CD4-positive, alpha-beta T cell treated with Interleukin-17A for 1 hour (primary cell): Measurements from ENCODE around the gene ATP6AP2.
A peak's percentile ranks its signal among the peaks of the same experiment; 100 is the strongest.
"Not testable (repeated sequence)": the region's sequence is repeated elsewhere in the genome, so short reads cannot be mapped to it uniquely, and the experiment has no call there.

Experiments used
- DNase-seq: peaks from one replicate; pipeline ENCODE4 v3.0.0-alpha.2; 2020

ATP6AP2 gene, protein sequence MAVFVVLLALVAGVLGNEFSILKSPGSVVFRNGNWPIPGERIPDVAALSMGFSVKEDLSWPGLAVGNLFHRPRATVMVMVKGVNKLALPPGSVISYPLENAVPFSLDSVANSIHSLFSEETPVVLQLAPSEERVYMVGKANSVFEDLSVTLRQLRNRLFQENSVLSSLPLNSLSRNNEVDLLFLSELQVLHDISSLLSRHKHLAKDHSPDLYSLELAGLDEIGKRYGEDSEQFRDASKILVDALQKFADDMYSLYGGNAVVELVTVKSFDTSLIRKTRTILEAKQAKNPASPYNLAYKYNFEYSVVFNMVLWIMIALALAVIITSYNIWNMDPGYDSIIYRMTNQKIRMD

GRCh38 chrX:40580537-40581335 lies at the start of gene ATP6AP2:
ATP6AP2 (plus strand) TSS chrX:40580970; CDS start chrX:40581066, 96 bp downstream.
- peak; percentile 95 for DNase-seq

DNA sequence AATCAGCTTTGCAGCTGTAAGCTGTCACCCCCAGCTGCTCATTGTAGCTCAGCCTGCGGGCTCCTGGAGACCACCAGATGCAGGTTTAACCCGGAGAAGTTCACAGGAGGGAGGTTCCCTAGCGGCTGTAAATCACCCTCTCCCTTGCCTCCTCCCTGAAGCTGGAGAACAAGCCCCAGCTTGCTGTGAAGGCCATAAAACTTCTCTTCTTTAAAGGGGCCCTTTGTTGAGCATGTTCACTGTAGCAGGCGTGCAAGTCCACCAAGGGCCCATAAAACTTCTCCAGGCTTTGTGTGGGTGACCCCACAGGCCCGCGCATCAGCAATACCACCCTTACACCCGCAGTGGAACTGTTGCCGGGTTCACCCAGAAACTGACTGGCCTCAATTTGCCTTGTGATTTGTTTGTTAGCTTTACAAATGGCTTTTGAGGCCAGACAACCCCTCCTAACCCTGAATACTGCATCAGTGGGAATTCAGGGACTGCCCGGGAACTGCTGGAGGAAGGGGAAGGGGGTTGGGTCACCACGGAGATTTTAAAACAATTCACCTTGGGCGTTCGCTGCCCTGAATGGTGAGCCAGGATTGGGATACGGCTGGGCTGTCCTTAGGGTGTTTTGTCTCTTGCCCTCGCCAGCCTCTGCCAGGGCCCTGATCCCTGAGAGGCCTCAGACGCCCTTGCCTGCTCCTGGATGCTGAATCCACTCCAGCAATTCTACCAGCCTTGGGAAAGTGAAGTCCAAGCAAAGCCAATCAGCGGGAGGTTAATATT lies 49.5 kb upstream of the ATP6AP2 start:
- no peak for DNase-seq

DNA sequence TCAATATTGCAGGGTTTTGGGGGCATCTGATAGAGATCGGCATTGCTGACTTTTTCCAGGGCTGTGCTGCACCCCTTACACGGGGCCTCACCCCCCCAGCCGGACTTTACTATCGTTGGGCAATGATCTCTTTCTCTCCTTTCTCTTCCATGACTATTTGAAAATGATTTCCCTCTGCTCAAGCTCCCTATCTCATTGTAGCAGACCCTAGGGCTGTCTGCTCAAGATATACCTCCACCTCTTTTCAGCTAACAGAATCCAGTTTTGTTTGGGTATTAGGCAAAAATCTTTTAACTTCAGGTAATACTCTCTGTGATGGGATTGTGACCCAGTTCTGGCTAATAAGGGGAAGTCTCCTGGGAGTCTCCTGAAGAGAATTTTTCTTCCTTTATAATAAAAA lies 43.5 kb upstream of the ATP6AP2 start:
- DNase-seq = no peak

DNA sequence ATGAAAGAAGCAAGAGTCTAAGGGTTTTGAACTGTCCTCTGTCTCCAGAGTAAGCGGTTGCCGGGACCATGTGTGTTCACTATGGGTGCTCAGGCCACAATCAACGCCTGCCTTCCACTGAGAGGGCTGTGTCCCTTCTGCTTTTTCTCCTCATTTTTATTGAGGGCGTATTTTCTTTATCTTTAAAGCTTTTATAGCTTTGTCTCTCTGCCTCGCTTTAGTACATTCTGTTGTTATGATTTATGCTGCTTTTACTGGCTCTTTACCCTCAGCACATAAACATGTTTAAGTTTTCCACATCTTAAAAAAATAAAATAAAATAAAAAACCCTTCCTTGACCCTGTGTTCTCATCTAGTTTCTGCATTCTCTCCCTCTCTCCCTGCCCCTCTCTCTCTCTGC lies 42.4 kb upstream of the ATP6AP2 start:
- no peak for DNase-seq

- DNase-seq = peak; percentile 75
Observed at GRCh38 chrX:40539214-40540142, 41.3 kb upstream of the ATP6AP2 start.

- DNase-seq = no peak
Observed at GRCh38 chrX:40542208-40542607, 38.6 kb upstream of the ATP6AP2 start.

DNA sequence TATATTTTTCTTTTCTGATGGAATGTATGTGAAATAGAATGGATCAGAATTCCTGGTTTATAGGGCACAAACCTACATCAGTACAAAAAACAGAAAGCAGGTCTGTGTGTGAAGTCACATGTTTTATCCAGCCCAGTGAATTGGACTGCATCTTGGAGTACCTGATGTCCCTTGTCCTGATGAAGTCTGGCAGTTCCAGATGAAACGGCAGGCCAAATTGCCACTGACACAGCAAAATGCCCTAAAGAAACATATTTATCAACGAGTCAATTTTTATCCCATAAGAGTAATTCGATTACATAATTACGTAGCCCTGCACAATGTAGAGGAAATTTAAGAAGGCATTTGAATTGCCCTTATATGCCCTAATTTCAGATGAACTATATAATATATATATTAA lies 37.8 kb upstream of the ATP6AP2 start:
- DNase-seq = no peak

GRCh38 chrX:40543661-40544328 lies 37.0 kb upstream of the ATP6AP2 start:
- DNase-seq = peak; percentile 48

GRCh38 chrX:40544343-40545266 lies 36.2 kb upstream of the ATP6AP2 start:
- no peak for DNase-seq

DNA sequence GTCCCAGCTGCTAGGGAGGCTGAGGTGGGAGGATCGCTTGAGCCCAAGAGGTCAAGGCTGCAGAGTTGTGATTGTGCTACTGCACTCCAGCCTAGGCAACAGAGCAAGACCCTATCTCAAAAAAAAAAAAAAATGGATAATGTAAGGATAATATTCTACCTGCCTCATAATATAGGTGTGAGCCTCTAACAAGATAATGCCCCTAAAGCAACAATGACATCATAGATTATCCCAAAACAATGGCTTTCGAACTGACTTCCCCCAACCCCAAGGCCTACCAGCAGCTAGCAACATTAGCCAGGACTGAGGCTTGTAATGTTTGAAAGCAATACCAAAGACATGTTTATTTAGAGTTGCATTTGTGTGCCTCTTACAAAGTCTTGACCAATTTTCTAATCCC lies 33.9 kb upstream of the ATP6AP2 start:
- no peak for DNase-seq

GRCh38 chrX:40550066-40550465 lies 30.7 kb upstream of the ATP6AP2 start:
- no peak for DNase-seq

GRCh38 chrX:40552768-40553167 lies 28.0 kb upstream of the ATP6AP2 start:
- DNase-seq = no peak

DNA sequence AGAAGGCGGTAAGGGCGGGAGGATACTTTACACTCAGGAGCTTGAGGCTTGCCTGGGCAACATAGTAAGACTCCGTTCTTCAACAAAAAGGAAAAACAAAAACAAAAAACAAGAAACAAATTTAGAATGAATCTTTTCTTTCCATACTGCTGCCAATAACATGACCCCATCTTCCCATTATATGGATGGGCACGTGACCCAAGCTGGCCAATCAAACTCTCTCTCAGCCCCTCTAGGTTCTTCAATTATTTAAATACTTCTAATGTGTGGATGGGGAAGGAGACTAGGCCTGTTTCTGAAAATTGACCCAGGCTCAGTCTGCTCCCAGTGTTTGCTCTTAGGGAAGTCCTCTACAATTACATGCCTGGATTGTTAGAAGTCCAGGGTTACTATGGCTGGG lies 22.2 kb upstream of the ATP6AP2 start:
- DNase-seq = no peak

DNA sequence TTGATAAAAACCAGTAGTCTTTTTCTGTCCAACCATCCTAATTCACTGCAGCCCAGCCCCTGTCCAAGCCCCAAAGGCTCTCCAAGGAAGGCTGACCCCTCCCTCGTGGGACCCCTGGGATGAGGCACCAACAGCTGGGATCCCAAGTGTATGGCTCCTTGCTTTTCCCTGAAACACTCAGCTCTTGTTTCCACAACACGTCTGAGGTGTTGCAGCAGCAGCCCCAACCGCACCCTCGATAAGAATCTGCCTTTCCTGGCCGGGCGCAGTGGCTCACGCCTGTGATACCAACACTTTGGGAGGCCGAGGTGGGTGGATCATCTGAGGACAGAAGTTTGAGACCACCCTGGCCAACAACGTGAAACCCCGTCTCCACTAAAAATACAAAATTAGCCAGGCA lies 17.0 kb upstream of the ATP6AP2 start:
- DNase-seq = no peak

- no peak for DNase-seq
Observed at GRCh38 chrX:40564447-40564846, 16.3 kb upstream of the ATP6AP2 start.

DNA sequence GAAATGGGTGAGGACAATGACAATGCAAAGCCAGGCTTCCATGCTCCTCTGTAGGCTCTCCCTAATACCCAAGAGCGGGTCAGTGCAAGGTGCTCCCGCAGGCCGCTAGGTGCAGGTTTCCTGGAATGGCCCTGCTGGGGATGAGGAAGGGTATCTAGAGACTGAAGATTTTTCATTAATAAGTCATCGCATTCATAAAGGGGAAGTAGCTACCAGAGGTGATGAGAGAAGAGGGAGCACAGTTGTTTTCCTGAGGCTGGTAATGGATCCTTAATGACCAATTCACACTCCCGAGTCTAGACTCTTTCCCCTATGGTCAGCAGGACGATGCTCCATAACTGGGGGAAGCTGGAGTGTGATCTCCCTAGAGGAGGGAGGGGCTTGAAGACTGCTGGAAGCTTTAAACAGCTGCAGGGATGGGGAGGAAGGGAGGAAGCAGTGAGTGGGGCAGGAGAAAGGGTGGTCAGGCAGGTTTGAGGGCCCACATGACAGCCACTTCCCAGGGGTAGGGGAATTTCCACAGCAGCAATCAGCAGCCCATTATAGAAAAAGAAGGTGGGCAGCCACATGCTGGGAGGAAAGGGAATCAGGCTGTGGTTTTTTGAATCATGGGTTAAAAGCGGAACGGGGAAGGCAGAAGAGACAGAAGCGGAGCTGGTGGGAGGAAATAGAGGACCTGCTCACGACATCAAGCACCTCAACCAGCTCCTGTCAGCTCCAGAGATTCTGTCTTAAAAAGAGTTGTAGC lies 10.2 kb upstream of the ATP6AP2 start:
- DNase-seq = peak; percentile 27

DNA sequence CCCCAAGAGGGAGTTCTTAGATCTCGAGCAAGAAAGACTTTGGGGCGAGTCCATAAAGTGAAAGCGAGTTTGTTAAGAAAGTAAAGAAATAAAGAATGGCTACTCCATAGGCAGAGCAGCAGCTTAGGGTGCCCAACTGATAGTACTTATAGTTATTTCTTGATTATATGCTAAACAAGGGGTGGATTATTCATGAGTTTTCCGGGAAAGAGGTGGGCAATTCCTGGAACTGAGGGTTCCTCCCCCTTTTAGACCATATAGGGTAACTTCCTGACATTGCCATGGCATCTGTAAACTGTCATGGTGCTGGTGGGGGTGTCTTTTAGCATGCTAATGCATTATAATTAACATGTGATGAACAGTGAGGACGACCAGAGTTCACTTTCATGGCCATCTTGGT lies 9.6 kb upstream of the ATP6AP2 start:
- peak; percentile 67 for DNase-seq

DNA sequence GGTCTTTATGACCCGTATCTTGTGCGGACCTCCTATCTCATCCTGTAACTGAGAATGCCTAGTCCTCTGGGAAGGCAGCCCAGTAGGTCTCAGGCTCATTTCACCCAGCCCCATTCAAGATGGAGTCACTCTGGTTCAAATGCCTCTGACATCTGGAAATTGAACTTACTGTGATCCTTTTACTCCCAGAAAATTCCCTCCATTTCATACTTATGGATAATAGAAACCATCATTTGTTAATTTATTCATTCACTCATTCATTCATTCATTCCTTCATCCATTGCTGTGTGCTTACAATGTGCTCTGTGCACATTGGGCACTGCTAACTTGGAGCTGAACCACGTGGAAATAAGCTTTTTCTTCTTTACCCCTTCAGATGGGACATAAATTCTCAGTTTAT lies 9.2 kb upstream of the ATP6AP2 start:
- DNase-seq = no peak

DNA sequence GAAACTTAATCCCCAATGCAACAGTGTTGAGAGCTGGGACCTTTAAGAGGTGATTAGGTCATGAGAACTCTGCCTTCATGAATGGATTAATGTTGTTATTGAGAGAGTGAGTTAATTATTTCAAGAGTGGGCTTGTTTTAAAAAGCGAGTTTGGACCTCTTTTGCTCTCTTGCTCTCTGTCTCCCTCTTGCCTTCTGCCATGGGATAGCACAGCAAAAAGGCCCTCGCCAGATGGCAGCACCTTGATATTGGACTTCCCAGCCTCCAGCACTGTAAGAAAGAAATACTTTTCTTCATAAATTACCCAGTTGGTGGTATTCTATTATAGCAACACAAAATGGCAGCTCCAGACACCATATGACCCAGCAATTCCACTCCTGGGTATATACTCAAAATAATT lies 7.0 kb upstream of the ATP6AP2 start:
- DNase-seq = peak; percentile 55

GRCh38 chrX:40575411-40575810 lies 5.4 kb upstream of the ATP6AP2 start:
- DNase-seq = not testable (repeated sequence)
